GM11168 (cell line): ENCODE measurements around the gene NBEA.
"Not testable (repeated sequence)": the region's sequence is repeated elsewhere in the genome, so short reads cannot be mapped to it uniquely, and the experiment has no call there.

ENCODE experiments used
- in situ Hi-C: fragments of 300-500 bp; cut with MboI; formaldehyde crosslinking; loops from one replicate; pipeline ENCODE4 v1.12.0; 2022; ENCODE audit warnings: low sequenced_read_pairs; ENCODE audit not compliant: unreplicated experiment

Gene NBEA

DNA sequence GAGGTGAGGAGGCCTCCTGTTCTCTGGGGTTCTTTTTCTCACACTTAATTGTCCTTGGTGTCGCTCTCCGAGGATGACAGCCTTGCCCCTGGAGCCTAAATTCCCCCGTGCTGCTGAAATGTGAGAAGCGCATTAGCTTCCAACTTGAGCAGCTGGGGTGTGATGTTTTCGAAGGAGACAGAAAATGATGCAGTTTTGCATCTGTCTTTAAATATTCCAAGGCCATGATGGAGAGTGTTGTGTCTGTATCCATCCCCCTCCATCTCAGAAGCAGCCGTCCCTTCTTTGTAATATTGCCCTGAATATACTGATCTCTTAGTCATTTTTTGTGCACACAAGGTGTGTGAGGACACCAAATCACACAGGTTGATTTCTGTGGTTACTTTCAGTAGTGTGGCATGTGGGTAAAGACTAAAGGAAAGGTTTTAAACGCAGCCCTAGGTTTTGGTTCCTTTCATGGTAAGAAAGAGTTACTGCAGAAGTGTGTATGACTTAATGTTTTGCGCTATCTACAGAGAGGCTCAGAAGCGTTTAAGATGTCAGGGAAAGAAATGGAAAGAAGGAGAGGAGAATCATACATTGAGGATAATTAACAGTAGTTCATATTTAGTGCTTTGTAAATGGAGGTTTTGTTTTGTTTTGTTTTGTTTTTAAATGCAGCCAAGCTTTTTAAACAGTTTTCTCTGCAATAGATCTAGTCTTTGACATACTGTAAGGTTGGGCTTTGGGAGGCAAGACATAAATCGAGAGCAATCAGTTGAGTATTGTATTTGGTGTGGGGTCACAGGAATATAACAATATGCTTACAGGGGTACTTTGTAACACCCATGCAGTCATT lies 1.6 kb downstream of the NBEA start:
- in situ Hi-C loops: no loop called here

DNA sequence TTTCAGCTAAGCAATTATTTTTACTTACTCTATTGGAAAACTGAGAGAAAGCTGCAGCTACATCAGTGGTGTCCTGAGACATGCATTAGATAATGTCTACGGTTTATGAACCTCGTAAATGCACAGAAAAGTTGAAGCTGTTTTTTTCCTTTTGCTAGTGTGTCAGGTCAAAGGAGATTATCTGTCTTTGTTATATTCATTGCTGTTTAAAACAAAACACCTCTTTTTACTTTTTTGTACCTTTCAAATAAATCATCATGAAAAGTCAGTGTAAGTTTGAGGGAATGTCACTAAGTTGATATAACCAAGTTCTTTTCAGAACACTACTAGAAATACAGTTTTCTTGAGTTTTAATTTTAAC lies 2.2 kb downstream of the NBEA start:
- in situ Hi-C loops: no loop called here

GRCh38 chr13:34944751-34945150 lies 2.7 kb downstream of the NBEA start:
- in situ Hi-C loops: no loop called here

- in situ Hi-C loops: no loop called here
These were observed 9.5 kb downstream of the NBEA start for GRCh38 chr13:34951528-34951927.

- in situ Hi-C loops: no loop called here
These were observed 17.4 kb downstream of the NBEA start for GRCh38 chr13:34959489-34959888.

DNA sequence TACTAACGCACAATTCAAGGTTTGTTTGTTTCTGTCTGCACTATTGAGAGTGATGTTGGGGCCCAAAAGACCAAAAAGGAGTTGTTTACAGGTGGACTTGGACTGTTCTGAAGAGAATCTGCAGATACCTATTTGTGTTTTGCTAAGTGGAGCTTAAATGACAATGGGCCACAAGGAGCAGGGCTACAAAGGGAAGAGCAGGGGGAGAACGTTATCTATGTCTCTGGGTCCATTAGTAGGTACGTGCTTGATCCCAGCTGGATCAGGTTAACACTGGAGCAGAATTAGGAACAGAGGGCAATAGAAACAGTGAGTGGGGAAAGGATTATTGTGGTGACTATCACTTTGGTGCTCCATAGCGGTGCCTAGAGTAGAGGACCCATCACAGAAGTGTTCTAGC lies 22.5 kb downstream of the NBEA start:
- in situ Hi-C loops: no loop called here

DNA sequence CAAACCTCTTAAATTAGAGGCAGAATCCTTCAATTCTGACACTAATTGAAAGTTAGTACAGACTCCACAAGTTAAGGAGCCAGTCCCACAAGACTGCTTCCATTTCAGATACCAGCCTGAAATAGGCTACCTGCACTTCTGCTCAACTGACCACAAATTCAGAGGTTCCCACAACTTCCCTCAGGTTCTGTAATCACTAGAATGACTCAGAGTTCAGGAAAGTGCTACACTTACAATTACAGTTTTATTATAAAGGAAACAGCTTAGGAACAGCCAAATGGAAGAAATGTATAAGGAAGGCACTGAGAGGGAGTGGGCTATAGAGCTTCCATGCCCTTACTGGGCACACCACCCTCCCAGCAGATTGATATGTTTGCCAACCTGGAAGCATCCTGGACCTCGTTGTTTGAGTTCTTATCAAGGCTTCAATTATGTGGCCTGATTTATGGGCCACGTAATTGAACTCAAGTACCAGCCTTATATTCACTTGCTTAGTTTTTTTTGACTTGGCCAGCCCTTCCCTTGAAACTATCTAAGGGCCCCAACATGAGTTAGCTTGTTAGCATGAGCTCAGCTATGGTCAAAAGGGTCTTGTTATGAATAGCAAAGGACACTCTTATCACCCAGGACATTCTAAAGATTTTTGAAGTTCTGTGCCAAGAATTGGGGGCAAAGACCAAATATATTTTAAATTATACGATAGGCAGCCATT lies 25.9 kb downstream of the NBEA start:
- in situ Hi-C loops: no loop called here

DNA sequence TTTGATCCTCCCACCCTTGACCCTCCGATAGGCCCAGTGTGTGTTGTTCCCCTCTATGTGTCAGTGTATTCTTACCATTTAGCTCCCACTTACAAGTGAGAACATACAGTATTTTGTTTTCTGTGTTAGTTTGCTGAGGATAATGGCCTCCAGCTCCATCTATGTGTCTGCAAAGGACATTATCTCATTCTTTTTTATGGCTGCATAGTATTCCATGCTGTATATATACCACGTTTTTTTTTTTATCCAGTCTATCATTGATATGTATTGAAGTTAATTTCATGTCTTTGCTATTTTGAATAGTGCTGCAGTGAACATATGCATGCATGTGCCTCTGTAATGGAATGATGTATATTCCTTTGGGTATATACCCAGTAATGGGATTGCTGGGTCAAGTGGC lies 27.5 kb downstream of the NBEA start:
- in situ Hi-C loops: not testable (repeated sequence)

- in situ Hi-C loops: no loop called here
These were observed 28.9 kb downstream of the NBEA start for GRCh38 chr13:34970961-34971360.

- in situ Hi-C loops: no loop called here
These were observed 29.4 kb downstream of the NBEA start for GRCh38 chr13:34971473-34971872.

DNA sequence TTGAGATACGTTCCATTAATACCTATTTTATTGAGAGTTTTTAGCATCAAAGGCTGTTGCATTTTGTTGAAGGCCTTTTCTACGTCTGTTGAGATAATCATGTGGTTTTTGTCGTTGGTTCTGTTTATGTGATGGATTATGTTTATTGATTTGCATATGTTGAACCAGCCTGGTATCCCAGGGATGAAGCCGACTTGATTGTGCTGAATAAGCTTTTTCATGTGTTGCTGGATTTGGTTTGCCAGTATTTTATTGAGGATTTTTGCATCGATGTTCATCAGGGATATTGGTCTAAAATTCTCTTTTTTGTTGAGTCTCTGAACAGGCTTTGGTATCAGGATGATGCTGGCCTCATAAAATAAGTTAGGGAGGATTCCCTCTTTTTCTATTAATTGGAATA lies 43.1 kb downstream of the NBEA start:
- in situ Hi-C loops: not testable (repeated sequence)

DNA sequence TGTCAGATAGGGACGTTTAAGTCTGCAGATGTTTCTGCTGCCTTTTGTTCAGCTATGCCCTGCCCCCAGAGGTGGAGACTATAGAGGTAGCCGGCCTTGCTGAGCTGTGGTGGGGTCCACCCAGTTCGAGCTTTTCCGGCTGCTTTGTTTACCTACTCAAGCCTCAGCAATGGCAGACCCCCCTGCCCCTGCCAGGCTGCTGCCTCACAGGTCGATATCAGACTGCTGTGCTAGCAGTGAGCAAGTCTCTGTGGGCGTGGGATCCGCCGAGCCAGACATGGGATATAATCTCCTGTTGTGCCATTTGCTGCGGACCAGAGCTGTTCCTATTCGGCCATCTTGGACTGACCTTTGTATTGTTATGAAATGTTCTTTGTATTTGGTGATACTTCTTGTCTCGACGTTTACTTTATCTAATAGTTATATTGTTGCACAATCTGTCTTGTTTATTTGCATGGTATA lies 46.3 kb downstream of the NBEA start:
- in situ Hi-C loops: no loop called here

GRCh38 chr13:34990399-34991214 lies 48.5 kb downstream of the NBEA start:
- in situ Hi-C loops: no loop called here

- in situ Hi-C loops: no loop called here
These were observed 51.4 kb downstream of the NBEA start for GRCh38 chr13:34993470-34993869.

DNA sequence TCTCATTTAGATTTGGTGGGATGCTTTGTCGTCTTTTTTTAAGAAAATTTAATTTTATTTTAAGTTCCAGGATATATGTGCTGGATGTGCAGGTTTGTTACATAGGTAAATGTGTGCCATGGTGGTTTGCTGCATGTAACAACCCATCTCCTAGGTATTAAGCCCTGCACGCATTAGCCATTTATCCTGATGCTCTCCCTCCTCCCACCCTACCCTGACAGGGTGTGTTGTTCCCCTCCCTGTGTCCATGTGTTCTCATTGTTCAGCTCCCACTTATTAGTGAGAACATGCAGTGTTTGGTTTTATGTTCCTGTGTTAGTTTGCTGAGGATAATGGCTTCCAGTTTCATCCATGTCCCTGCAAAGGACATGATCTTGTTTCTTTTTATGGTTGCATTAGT lies 61.7 kb downstream of the NBEA start:
- in situ Hi-C loops: not testable (repeated sequence)

DNA sequence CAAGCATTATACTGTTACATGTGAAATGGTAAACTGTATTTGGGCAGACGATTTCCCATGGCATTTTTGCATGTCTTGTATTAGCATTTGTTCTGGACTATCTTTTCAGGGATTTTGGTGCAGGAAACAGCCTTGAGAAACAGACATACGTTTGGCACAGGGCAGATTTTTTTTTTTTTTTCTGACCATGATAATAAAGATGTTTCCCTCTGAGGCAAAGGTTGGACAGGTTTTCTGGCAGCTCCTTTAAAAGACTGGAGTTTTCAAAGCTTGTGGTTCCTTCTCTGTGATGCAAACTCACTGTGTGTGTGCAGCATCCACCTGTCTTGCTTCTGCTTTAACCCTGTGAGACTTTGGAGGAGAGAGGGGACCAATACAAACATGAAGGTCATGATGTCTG lies 63.0 kb downstream of the NBEA start:
- in situ Hi-C loops: no loop called here

DNA sequence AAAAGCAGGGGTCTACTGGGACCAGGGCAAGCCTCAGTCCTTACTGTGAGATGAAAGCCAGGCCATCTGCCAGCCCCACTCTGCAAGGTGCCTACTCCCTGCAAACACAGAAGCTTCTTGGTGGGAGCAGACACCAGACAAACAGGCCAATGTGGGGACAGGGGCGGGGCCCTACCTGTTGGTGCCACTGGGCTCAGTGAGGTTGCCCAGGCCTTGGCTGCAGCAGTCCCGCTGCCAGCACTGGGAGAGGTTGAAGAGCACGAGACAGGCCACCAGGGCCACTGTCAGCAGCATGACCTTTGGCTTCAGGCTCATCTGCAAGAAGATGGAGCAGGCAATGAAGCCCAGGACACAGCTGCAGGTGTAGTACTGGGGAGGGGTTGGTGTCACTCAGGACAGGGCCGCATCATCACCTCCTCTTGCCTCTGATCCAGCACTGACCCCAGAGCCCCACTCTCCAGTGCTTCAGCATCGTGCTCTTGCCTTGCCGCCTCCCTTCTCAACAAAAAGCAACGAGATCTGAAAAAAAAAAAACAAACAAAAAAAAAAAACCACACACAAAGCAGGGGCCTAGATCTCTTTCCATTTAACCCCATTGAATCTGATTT lies 72.6 kb downstream of the NBEA start:
- in situ Hi-C loops: no loop called here

DNA sequence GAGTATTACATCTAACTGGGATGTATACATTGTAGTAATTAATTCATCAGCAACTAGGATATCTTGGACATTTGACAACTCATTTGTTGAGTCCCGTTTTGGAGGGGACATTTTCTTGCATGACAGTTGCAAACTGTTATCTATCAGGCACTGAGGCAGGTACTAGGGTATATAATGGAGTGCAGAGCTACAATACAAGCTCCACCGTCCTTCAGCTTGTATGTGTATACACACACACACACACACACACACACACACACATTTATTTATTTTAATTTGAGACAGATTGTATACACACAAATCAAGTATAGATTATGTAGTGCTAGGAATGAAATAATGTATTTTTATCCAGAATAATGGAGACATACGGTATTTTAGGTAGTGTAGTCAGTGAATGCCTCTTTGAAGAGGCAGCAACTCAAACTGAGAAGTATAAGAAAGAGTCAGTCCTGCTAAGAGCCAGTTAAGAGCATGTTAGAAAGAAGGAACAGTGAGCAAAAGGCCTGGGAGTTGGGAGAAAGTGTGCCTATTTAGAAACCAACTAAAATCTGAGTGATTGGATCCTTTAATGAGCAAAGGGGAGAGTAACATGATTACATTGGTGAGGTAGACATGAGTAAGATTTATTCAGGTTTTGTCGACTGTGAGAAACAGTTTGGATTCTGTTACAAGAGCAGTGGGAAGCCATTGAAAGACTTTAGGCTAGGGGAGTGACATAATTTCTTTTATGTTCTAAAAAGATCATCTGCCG lies 74.5 kb downstream of the NBEA start:
- in situ Hi-C loops: no loop called here

DNA sequence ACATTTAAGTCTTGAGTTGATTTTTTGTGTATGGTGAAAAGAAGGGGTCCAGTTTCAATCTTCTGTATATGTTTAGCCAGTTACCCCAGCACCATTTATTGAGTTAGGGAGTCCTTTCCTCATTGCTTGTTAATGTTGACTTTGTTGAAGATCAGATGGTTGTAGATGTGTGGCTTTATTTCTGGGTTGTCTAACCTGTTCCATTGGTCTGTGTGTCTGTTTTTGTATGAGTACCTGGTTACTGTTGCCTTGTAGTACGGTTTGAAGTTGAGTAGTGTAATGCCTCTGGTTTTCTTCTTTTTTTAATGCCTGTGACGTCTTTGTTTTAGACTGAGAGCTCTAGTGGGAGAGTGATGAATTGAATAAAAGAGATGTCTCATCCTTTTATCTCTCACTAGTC lies 83.2 kb downstream of the NBEA start:
- in situ Hi-C loops: no loop called here

GRCh38 chr13:35028338-35028867 lies 86.3 kb downstream of the NBEA start:
- in situ Hi-C loops: no loop called here
